SH-SY5Y (cell line): Measurements from ENCODE around the gene PRDM8.

ENCODE experiments used
- GATA2 ChIP-seq: IDR thresholded peaks from 2 replicates; pipeline ENCODE4 v1.6.1; 2011; ENCODE audit warnings: mild to moderate bottlenecking, low read depth, low read length
- GATA3 ChIP-seq: IDR thresholded peaks from 2 replicates; pipeline ENCODE4 v1.6.1; 2011; ENCODE audit warnings: low read depth, mild to moderate bottlenecking, low read length, moderate library complexity

Gene PRDM8

DNA sequence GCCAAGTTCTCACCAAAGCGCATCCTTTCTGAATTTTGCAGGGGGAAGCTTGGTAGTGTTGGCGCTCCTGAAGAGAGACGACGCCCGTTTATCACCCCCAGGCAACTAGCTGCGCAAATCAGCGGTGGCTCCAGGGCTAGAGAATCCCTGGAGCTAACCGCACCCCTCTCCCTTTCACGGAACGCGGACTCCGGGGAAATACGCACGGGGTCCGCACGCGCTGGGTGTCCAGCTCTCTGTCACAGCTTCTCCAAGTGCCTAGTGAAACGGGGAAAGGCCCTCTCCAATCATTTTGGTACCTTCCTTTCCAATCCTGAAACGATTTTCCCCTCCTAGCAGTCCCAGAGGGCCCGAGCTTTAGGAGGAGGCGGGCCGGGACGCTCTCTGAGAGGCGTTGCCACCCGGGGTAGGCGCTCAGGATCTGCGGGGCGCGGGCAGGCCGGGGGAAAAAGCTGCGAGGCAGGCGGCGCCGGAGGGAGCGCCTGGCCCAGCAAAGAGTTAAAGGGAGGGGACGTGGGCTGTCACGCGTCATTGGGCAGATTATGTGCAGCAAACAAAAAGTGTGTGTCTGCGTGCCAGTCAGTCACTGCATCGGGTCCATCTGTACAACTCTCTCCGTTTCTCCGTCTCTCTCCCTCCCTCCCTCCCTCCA is at the start of gene PRDM8:
PRDM8 (plus strand) TSS at position 582 of the 652 bp plus-strand sequence. CDS start 2,578 bp downstream, outside the sequence.
- TF ChIP-seq GATA3 (no peak), GATA2 (no peak)

DNA sequence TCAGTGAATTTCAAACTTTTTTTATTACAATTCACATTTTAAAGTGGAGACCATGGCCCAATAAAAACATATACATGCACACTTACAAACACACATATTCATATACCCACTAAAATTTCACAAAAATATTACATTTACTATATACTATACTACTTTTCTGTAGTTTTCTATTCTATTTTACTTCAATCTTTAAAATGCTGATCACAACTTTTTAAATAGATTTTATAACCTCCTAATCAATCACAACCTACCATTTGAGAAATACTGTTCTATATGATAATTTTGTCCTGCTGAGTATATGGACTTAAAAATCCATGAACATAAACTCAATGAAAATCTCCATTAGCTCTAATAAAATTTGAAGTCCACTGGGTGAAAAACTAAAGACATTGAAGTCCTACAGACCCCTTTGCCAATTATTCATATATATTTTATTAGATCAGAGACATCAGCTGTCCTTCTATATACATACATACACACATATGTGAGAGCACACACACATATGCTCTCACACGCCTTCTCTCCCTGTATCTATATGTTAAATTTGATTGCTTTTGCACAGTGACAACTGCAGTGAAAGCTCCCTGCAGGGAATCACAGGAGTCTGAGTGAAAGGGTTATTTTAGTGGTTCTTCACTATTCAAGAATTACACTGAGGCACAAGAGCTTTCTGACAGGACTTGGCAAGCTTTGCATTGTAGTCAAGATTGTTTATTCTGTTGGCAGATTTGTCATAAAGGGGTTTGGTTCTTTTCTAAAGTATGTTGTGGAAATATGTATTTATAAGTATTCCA is 46.7 kb upstream of the PRDM8 start:
- TF ChIP-seq GATA3 (no peak), GATA2 (no peak)

DNA sequence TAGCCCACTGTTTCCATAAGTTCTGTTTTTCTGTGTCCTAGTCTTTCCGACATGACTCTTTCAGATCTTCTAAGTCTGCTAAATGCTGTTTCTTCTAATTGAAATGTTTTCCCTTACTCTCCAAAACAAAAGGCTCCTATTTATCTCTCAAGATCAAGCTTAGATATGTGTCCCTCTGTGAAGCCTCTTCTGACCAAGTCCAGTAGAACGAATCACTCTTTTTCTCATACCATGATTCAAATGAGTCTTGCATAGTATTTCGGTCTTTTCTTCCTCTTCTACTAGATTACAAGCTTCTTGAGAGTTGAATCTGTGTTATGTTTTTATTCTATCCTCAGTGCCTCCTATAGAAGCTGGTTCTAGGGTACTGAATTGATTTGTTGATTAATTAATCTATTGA is 45.3 kb upstream of the PRDM8 start:
- TF ChIP-seq GATA3 (no peak), GATA2 (no peak)

- TF ChIP-seq GATA3: no peak
- TF ChIP-seq GATA2: no peak; the same call in 1 of the 2 replicates
Observed at GRCh38 chr4:80153874-80154544, 43.3 kb upstream of the PRDM8 start.

GRCh38 chr4:80154545-80154933 is 42.8 kb upstream of the PRDM8 start:
- TF ChIP-seq GATA2 (peak; percentile 60; the same call in 1 of the 2 replicates), GATA3 (peak; percentile 94)

GRCh38 chr4:80155316-80155982 is 41.9 kb upstream of the PRDM8 start:
- TF ChIP-seq GATA2: no peak
- no peak for TF ChIP-seq GATA3

DNA sequence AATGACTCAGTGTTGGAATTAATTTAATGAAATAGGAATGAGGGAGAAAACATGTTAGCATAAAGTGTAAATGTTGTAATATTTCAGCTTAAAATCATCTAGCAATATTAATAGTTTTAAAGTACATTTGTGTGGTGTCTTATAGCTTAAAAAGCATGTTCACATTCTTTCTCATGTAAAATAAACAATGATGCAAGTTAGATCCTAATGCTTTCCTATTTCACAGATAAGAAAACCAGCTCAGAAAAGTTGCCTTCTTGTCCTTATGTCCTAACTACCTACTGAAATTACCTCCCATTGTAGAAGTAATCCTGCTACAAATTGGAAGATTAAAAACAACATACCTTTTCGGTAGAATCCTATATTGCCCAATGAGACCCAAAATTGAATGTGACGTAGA is 40.9 kb upstream of the PRDM8 start:
- TF ChIP-seq GATA2: no peak

DNA sequence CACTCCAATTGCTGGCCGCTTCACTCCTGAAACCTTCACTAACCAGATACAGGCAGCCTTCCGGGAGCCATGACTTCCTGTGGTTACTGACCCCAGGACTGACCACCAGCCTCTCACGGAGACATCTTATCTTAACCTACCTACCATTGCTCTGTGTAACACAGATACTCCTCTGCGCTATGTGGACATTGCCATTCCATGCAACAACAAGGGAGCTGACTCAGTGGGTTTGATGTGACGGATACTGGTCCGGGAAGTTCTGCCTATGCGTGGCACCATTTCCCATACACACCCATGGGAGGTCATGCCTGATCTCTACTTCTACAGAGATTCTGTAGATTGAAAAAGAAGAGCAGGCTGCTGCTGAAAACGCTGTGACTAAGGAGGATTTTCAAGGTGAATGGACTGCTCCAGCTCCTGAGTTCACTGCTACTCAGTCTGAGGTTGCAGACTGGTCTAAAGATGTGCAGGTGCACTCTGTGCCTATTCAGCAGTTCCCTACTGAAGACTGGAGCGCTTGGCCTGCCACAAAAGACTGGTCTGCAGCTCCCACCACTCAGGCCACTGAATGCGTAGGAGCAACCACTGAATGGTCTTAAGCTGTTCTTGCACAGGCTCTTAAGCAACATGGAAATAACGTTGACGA is 35.8 kb upstream of the PRDM8 start:
- TF ChIP-seq GATA2: no peak
- TF ChIP-seq GATA3: no peak

DNA sequence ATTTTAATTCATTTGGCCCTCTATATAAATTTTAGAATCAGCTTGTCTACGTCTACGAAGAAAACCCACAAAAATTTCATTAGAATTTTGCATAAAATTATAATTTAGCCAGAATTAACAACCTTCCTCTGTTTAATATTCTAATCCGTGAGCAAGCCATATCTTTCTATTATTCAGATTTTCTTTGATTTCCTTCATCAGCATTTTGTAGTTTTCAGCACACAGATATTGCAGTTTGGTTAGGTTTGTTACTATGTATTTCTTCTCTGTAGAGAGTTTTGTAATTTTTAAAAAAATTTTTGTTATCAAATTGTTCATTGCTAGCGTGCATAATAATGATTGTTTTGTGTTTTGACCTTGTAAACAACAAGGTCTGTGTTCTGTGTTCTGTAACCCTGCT is 34.9 kb upstream of the PRDM8 start:
- TF ChIP-seq GATA2: no peak
- no peak for TF ChIP-seq GATA3

DNA sequence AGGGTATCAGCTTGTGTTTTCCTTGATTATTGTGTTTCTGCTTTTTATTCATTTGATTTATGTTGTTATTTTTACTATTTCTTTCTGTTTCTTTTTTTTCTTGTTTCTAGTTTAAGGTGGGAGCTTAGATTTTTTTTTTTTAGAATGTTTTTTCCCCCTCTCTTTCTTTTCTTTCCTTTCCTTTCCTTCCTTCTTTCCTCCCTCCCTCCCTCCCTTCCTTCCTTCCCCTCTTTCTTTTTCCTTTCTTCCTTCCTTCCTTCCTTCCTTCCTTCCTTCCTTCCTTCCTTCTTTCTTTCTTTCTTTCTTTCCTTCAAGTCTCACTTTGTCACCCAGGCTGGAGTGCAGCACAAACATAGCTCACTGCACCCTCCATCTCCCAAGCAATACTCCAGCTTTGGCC is 31.4 kb upstream of the PRDM8 start:
- no peak for TF ChIP-seq GATA3
- no peak for TF ChIP-seq GATA2

DNA sequence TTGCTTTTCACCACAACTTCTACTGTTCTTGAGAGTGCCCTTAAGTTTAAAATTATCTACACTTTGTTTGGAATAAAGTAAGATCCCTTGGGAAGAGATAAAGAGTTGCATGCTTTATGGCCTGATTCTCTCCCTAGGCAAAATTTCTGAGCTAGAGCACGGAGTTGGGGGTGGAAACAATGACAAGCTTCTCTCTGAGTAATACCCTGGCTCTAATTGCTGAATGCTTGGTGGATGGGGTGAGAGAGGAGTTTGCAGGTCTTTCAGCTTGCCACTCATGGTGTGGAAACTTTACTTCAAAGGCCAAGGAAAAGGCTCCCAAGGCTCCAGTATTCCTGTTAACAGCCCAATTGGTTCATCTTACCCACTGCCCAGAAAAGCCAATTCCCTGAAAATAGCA is 26.1 kb upstream of the PRDM8 start:
- no peak for TF ChIP-seq GATA3
- TF ChIP-seq GATA2: no peak

DNA sequence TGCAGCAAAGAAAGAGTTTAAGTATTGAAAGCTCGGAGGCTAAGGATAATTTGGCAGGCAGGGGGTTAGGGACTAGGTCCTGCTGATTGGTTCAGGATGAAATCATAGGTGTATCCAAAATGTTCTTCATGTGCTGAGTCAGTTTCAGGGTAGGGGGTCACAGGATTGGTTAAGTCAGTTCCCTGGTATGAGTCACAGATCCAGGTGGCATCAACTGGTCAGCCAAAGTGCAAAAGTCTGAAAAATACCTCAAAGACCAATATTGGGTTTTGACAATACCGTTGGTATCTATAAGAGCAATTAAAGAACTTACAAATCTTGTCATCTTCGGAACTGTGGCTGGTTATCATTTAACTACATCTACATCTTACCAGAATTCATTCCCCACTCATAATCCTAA is 25.6 kb upstream of the PRDM8 start:
- no peak for TF ChIP-seq GATA2
- TF ChIP-seq GATA3: no peak

DNA sequence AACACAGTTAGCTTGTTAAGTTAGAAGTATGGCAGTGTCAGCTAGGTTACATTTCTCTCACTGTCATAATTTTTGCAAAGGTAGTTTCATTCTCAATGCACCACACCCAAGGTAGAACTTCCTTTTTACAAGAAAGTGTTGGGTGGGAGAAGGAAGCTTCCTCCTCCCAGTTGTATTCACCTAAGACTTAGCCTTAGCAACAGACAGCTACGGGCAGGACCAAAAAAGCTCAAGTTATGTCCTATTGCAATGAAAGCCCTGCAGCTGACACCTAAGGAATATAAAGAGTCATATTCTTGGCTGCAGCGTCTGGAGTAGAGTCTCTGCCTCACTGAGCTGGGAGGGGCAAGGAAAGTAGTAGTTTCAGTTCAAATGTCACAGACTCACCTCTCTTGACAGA is 25.1 kb upstream of the PRDM8 start:
- TF ChIP-seq GATA2: no peak
- no peak for TF ChIP-seq GATA3

DNA sequence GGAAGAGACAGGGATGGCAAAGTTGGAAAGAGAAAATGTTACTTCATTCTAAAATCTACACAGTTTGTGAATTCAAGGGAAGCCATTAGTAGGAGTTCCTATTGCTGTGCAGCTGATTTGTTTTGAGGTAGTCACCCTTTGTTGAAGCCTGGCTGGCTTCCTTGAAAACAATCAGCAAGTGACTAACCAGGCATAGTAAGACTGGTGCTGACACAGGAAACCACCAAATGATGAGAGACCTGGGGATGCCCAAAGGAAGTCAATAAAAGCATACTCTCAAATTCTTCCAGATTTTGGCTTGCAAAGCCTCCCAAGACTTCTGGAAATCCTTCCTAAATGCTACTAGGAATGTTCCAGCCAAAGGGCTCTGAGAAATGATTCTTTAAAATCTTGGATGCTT is 23.9 kb upstream of the PRDM8 start:
- no peak for TF ChIP-seq GATA2
- TF ChIP-seq GATA3: no peak

- TF ChIP-seq GATA2: no peak
- TF ChIP-seq GATA3: no peak
Observed at GRCh38 chr4:80173841-80174240, 23.5 kb upstream of the PRDM8 start.
